HG03103 (cell line): ENCODE measurements around the gene LIPJ.

ENCODE experiments used
- ATAC-seq: cut with Tn5 transposase; IDR thresholded peaks from one replicate; pipeline ENCODE4 v1.9.1; 2021; ENCODE audit warnings: low read depth; ENCODE audit not compliant: unreplicated experiment

Gene LIPJ

DNA sequence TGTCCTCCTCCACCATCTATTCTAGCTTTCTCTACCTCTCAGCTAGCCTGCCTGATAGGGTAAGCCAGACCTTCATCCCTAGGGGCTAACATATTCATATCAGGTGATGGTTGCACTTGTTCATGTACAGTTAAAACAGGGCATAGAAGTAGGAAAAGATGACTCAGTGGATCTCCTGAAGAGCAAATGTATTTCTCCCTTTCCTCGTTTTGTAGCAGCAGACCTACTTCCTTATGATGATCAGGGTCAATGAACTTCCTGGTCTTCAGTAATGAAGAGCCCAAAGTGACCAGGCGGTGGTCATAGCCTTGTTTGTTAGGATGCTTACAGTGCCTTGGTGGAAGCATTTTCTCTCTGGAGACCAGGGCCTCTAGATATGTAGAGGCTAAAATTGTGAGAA is 6.3 kb downstream of the LIPJ start:
- no peak for ATAC-seq

GRCh38 chr10:88594482-88594881 is 7.9 kb downstream of the LIPJ start:
- no peak for ATAC-seq

GRCh38 chr10:88598055-88598454 is 11.5 kb downstream of the LIPJ start:
- peak; percentile 63 for ATAC-seq

- ATAC-seq = no peak
Observed at GRCh38 chr10:88608052-88608732, 21.6 kb downstream of the LIPJ start.

DNA sequence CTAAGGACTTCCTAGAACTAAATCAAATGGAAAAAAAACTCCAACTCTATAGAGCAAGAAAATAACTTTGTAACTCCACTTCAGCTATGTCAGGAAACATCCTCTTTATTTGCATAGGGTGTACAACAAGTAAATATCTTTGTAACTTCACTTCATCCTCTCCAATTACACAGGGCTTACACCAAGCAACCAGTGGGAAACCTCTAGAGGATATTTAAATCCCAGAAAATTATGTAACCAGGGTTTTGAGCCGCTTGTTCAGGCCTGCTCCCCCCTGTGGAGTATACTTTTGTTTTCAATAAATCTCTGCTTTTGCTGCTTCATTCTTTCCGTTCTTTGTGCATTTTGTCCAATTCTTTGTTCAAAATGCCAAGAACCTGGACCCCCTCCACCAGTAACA is 22.2 kb downstream of the LIPJ start:
- ATAC-seq = no peak

DNA sequence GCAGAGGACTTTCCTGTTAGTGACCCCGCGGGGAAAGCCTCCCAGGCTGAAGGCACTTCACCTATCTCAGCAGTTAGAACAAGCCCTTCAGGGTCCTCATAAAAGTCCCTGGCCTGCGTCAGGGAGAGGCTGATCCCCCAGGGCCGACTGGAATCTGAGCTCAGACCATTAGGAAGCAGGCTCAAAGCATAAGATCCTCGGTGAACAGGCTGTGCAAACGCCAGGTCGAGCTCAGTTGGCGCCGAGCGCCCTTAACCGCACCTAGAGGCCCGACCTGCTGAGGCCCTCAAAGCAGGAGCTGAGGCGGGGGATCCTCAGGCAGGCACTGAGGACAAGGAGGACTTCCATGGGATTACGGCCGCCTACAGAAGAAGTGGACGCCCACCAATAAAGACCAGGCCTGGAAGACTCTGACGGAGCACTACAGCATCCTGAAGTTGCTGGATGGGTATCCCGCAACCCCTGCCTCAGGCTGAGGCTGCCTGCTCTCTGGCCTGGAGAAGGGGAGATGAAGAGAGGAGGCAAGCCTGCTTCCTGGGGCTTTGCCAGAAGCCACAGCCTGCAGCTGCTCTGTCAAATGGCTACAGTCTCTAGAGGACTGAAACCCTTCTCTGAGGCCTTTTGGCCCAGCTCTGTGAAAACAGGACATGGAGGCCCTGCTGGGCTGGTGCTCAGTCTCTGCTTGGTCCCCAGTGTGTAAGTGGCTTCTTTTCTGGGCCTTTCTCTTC is 29.9 kb downstream of the LIPJ start:
- no peak for ATAC-seq

DNA sequence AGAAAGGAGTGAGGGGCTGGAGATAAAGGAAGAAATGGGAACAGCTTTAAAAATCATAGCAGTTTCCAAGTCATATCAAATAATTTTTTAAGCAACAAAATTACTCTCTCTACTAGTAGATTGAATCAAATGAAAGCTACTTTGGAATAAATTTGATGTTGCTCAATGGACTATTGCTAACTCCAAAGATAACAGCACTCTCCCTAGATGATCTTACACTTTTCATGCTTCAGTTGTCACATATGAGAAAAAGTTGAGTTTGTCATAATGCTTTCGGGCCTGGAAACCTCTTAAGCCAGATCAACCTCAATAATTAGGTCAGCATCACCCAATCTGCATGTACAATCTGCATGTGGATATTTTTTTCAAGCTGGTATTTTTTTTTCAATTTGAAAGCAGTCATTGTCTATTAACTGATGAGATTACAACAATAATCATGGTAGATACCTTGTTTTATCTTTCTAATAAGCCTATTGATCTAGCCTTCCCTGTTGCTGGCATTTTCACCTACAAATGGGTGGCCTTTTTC is 31.3 kb downstream of the LIPJ start:
- ATAC-seq = no peak

GRCh38 chr10:88618496-88618895 is 31.9 kb downstream of the LIPJ start:
- ATAC-seq = no peak

DNA sequence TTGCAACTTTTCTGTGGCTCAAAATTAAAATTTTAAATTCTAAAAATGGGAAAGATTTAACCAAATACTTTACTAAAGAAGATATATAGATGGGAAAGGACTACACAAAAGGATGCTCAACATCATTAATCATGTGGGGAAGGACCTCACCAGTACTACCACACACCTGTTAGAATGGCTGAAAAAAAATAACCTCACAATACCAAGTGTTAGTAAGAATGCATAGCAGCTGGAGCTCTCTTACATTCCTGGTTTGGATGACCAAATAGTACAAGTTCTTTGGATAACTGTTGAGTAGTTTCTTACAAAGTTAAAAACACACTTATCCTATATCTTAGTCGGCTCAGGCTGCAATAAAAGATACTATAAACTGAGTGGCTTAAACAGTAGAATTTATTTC is 33.9 kb downstream of the LIPJ start:
- ATAC-seq = no peak

DNA sequence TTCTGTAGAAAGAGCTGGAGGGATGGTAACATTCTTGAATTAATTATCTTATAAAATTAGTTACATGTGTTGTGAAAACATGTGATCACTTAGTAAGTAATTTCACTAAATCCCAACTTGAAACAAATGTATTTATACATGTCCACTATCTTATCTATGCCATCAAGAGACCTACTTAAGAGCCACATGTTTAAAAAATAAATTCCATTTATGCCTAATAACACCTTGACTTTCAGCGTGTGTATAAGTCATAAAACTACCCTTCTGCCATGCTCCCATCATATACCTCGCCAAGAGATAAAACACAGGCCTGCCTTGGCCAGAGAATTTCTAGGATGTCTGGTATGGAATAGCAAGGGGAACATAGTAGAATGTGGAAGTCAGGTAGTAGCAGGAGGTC is 37.3 kb downstream of the LIPJ start:
- no peak for ATAC-seq

DNA sequence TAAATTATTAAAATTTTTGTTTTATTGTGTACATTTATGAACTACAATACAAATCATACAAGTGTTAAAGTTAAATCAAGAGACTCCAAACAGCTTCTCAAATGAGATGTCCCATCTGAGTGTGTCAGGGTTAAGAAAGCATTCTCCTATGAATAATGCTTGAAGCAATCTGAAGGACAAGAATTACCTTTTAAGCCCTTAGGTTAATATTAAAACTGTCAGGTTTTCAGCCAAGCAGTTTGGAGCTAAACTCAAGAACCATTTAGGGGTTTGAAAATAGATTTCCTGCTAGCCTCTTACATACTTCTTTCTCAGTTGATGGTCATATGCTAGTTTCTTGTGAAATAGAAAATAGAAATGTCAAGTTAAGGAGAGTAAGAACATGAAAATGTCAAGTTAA is 38.3 kb downstream of the LIPJ start:
- no peak for ATAC-seq

DNA sequence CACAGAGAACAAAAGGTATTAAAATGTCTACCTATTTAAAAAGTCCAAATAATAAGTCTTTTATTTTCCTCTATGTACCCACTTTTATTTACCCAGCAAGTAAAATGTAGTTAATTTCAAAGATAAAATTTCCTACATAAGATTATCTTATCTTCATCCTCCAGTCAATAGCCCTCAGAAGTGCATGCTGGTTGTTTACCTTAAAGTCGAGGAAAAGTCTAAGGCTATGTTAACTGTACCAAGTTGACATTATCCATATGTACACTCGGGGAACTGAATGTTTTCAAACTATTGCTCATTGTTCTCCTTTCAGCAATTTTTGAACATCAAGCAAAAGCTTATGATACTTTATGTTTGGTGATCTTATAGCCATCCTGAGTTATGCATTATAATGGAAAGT is 53.6 kb downstream of the LIPJ start:
- no peak for ATAC-seq

DNA sequence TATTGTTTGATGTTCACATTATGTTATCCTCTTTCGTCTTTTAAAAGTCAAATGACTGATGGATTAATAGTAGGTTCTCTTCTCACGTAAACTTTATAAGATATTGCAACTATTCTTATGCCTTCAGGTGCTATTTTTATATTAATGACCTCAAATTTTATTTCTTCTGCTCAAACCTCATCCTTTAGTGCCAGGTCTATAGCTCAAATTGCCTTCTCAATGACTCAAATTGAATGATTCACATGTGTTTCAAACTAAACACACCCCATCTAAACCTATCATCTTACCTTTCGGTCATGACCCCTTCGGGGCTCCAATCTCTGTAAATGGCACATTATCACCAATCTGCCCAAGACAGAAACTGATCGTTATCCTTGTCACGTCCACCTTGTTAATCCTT is 55.6 kb downstream of the LIPJ start:
- ATAC-seq = no peak

DNA sequence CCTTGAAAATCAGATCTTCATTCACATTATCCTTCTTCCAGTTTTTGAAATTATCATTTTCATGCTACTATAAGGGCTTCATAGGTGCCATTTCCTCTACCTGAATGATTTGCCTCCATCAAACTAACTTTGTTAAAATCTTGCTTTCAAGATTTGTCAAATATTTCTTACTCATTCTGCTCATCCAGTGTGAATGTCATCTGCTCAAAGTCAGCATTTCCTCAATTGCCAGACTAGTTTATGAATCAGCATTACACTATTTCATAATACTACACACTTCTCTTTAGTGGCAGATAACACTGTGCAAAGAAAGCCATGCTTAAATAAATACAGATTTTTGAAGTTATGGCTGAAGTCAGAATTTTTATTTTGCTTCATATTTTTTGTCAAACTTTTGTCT is 56.4 kb downstream of the LIPJ start:
- no peak for ATAC-seq

DNA sequence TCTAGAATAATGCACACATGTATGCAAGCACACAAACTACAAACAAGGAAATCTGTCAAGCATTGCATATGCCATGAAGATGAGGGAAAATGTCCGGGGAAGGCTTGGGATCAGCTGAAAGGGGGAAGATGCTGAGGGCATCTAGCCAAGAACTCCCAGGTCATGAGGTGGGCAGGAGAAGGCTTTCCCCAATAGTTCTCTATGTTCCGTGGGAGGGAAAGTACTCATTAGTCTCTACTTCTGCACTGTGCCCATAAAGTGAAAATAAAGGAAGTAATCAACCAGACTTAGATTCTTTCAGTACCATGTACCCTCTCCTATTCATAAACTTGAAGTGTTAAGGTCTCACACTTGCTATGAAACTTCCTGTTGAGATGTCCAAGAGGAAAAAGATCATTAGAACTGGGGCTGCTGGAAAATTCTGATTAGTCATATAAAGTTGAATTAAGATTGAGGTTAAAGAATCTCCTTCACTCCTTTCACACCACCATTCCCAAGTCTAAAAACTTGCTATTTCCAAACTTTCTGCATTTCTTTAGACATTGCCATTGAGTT is 60.6 kb downstream of the LIPJ start:
- ATAC-seq = no peak

- ATAC-seq = no peak
Observed at GRCh38 chr10:88651101-88651551, 64.6 kb downstream of the LIPJ start.

GRCh38 chr10:88652616-88653015 is 66.1 kb downstream of the LIPJ start:
- ATAC-seq = no peak
